ENCODE data around the gene CELF4.

CELF4 gene

DNA sequence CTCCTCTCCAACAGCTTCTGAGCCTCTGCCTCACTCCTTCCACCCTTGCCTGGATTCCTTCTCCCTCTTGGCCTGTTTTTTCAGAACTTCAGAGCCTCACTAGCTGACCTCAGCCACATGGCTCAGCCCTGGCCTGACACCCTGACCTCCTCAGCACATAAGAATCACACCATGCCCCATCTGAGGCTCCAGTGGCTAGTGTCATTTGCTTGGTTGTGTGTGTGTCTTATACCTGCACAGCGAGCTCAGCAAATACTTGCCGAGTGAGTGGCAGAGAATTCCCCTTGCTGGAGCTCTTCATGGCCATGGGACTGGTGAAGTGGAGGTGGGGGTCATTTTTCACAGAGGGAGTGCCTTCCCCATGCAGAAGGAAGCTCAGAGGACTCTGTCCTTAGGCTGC, 70.2 kb downstream of the CELF4 start:
- DNase-seq (ENCODE audit: low read depth in 2 of 2), result no peak

DNA sequence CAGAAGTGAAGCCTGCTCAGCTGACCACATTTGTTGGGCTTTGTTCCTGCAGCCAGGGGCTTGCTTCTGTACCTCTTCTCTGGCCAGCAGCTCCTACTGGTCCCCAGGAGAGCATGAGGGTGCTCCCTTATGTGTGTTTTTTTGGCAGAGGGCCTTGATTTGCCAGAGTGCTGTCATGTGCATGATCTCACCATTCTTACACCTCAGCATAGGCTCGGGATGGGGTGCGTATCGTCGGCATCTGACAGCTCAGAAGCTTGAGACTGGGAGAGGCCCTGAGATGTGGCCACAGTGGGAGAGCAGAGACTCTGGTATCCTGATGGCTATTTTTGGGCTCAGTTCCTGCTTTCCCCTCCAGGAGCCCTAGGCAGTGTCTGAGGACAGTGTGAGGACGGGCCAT, 71.2 kb downstream of the CELF4 start:
- no peak for DNase-seq (ENCODE audit: low read depth in 2 of 2)

DNA sequence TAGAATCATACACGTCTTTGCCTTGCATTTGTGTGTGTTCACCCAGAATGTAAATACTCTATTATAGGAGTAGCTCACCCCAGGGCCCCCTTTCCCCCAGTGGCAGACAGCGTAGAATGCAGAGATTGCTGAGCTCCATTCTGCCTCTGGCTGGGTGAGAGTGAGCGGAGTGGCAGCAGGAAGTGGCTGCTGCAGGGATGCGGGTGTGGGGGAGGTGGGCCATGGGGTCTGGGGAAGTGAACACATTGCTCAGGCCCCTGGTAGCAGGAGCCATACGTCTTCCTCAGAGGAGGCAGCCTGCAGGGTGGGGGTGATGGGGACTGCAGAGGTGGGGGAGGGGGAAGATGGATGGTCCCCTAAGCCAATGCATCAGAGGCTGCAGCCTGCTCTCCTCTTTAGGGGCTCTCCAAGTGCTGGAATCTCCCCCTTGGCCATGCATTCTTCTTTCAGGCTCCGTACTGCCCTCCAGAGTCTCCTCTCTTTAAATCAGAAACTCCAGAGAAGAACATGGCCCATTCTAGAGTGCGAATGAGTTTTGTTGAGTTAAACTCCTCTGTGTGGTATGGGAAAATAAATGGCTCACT, 72.2 kb downstream of the CELF4 start:
- no peak for DNase-seq (ENCODE audit: low read depth in 2 of 2)

DNA sequence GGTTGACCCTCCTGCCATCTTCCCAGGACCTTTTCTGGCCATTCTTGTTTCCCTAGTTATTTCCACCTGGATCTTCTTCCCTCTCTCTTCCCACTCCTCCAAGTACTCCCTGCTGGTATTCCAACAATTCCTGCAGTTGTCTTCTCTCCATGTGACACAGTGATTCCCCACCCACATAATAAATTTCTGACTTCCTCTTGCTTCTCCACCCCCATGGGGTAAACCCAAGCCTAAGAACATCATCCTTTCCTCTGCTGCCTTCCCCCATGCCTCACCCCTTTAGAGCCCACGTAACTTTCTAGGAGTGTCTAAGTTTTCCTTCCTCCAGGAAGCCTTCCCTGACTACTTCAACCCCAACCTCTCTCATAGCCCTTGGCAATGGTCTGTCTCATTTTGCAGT, 72.6 kb downstream of the CELF4 start:
- no peak for DNase-seq (ENCODE audit: low read depth in 2 of 2)

GRCh38 chr18:37491526-37491925, 74.1 kb downstream of the CELF4 start:
- DNase-seq (ENCODE audit: low read depth in 2 of 2), result no peak

DNA sequence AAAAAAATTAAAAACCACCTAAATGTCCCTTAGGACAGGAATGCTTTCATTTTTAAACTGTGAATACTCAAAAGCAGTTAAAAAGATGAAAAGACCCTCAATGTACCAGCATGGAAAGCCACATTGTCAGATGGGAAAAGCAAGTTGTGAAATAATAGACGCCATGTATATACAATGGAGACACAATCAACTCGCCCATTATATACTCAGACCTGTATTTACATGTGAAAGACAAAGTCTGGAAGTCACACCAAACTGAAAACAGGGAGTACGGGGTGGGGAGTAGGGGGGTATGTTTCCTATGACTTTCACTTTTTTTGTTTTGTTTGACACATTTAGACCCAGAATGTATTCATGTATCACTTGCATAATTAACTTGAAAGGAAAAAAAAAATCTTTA, 75.6 kb downstream of the CELF4 start:
- DNase-seq (ENCODE audit: low read depth in 2 of 2), result no peak

GRCh38 chr18:37489011-37489410, 76.6 kb downstream of the CELF4 start:
- DNase-seq (ENCODE audit: low read depth in 2 of 2), result no peak

DNA sequence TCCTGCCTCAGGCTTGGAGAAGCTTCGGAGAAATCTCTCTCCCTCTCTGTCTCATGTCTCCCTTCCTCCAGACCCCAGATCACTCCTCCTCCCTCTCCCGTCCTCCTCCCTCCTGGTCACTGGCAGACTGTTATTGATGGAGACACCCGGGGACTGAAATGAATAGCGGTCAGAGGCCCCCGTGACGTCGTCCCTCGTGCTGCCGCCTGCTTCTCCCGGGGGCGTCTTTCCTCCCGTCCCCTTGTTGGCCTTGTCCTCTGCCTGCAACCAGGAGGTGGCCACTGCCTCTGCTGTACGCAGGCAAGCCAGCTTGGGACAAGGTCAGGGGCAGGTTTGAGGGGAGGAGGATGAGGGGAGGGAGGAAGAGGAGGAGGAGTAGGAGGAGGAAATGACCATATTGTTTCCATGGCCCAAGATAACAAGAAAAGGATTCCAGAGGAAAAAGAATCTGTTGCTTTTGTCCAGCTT, 78.2 kb downstream of the CELF4 start:
- DNase-seq (ENCODE audit: low read depth in 2 of 2), result no peak

DNA sequence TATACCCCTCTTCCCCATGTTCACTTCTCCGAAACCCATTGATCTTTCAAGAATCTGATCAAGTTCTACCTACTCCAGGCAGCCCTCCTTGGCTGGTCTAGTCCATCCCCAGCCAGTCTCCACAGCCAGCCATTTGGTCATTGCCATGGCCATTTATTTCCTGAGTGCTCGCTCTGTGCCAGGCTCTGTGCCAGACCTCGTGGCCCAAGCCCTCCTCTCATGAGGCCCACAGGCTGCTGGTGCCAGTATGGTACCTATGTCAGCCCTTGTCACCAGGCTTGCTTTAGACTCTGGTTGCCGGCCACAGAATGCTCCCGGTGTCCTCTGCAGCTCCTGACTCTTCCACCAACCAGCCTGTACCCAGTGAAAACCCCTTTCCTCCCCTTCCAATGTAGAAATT, 78.8 kb downstream of the CELF4 start:
- no peak for DNase-seq (ENCODE audit: low read depth in 2 of 2)

- DNase-seq (ENCODE audit: low read depth in 2 of 2), result no peak
Measured at GRCh38 chr18:37484983-37485834, 80.4 kb downstream of the CELF4 start.

DNA sequence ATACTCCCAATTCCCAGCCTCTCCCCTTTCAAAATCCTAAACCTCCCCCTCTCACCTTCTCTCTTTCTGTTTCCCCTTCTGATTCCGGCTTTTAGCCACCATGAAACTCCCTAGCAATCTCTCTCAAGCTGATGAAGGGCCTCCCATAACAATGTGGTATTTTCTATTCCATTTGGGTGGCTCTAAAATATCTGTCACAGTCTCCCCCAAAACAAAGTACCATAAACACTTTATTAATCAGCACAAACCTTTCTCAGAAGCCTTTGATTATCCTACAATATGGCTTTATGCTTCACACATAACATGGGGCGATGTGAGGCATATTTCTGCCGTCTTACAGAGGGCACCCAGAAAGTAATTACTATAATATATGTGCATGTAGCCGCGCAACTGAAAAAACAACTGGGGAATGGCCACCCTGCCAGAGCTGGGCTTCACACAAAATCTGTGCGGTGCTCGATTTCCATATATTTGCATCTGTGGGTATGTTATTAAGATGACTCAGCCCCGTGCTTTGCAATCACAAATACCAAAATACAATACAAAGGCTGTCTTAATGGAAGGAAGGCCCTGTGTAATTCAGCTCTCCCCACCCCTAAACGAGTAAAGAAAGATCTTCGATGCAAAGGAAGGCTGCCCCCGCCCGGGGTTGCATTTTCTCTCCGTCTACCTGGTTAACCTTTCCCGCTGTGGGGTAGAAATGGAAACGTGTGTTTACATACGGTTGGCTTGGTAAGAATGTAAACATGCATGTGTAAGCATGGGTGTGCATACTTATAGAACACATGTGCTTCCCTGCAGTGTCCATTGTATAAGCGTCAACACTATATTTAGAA, 81.4 kb downstream of the CELF4 start:
- DNase-seq (ENCODE audit: low read depth in 2 of 2), result no peak

- no peak for DNase-seq (ENCODE audit: low read depth in 2 of 2)
Measured at GRCh38 chr18:37483221-37483971, 82.2 kb downstream of the CELF4 start.

GRCh38 chr18:37482433-37482832, 83.2 kb downstream of the CELF4 start:
- no peak for DNase-seq (ENCODE audit: low read depth in 2 of 2)

GRCh38 chr18:37482002-37482401, 83.6 kb downstream of the CELF4 start:
- no peak for DNase-seq (ENCODE audit: low read depth in 2 of 2)

GRCh38 chr18:37481491-37481890, 84.1 kb downstream of the CELF4 start:
- DNase-seq (ENCODE audit: low read depth in 2 of 2), result no peak

GRCh38 chr18:37481072-37481471, 84.5 kb downstream of the CELF4 start:
- DNase-seq (ENCODE audit: low read depth in 2 of 2), result no peak

GRCh38 chr18:37476611-37477295, 88.8 kb downstream of the CELF4 start:
- no peak for DNase-seq (ENCODE audit: low read depth in 2 of 2)

DNA sequence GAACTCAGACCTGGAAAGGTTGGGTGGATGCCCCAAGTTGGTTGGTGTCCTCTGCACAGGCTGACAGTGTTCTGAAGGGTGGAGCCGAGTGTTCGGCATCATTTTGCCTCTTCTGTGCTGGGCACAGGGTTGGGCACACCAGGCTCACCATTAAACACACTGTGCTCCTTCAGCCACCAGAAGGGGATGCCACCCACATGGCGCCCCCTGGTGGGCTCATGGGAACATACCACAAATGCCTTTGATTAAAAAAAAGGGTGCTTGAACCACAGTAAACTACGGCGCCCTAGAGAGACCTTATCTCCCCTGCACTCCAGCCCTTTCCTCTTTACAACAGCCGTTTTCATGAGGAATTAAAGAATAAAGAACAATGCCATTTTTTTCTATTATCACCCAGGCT, 89.4 kb downstream of the CELF4 start:
- DNase-seq (ENCODE audit: low read depth in 2 of 2), result no peak

DNA sequence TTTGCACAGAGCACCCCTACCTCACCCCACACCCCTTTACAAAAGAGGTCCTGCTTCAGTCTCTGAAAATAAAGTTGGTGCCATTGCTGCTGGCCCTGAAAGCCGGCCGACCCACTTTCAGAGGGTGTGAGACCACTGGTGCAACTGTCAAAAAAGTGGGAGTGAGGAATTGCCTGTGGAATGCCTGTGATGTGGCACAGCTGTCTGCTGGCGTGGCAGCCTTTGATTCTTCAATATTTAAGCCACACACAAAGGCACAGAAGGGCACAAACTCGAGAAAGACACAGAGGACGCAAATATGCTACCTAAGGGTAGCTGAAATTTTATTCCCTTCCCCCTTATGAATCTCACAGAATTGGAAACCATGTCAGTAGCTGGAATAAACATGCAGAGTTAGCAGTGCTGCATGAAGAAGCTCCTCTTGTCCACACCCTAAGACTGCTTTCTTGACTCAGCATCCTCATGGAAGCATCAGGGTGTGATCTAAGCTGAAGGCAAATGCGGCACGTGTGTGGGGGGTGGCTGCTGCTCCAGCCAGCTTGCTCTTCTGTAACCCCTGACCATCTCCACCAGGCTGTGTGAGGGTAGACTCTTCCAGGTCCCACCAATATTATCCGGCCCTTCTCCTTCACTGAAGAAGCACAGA, 92.3 kb downstream of the CELF4 start:
- DNase-seq (ENCODE audit: low read depth in 2 of 2), result no peak

GRCh38 chr18:37471637-37472036, 94.0 kb downstream of the CELF4 start:
- no peak for DNase-seq (ENCODE audit: low read depth in 2 of 2)

DNA sequence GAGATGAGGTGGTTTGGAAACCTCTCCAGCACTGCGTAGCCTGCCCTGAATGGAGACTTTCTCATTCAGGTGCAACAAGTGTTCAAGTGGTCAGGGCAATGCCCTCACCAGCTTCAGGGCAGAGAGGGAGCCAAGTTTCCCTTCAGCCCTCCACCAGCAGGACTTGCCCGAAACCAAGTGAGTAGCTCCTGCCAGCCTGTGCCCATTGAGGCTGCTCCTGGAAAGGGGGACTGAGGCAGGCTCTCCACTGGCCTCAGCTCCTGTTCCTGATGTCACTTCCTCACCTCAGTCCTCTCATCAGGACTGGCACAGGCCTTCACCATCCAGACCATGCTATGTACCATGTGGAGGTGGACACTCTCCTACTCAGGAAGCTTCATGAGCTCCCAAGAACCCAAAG, 94.6 kb downstream of the CELF4 start:
- DNase-seq (ENCODE audit: low read depth in 2 of 2), result no peak

Data from activated CD8-positive, alpha-beta memory T cell treated with anti-CD3 and anti-CD28 coated beads for 4 hours (primary cell).